Body of pancreas (tissue), 4 donors: ENCODE data around the gene ABCC1. TPM values are rescaled to one million over a fixed set of nuclear protein-coding genes. Genes with fewer than 3 reads are reported as not detected.
"Not testable (repeated sequence)": the region's sequence is repeated elsewhere in the genome, so short reads cannot be mapped to it uniquely, and the experiment has no call there.

Experiments used
- ATAC-seq: fragments of 150-250 bp; one replicate; pipeline ENCODE4 v1.9.1; 2016
- DNase-seq, 4 donors: peaks; one replicate each; pipeline ENCODE4 v3.0.0-alpha.2; 2019
- H3K27ac ChIP-seq, 4 donors: fragments of 200-600 bp; sonication (generic); 1 replicate in 3 of 4; 2 replicates in 1 of 4; pipeline versions ENCODE4 v1.5.1 to v1.6.1; 2016 to 2019; ENCODE audit warnings: mild to moderate bottlenecking in 1 of 4, mixed read lengths in 1 of 4, moderate library complexity in 1 of 4
- H3K27me3 ChIP-seq, 2 donors: fragments of 200-600 bp; sonication (generic); one replicate each; pipeline ENCODE4 v1.6.0; 2016; ENCODE audit warnings: mild to moderate bottlenecking in 1 of 2
- H3K36me3 ChIP-seq, 2 donors: fragments of 200-600 bp; sonication (generic); replicated peaks in 1 of 2; 2 replicates each; pipeline ENCODE4 v1.5.1; 2016; ENCODE audit warnings: low read depth in 2 of 2; ENCODE audit not compliant: insufficient read depth in 1 of 2
- H3K4me1 ChIP-seq: fragments of 200-600 bp; sonication (generic); one replicate; pipeline ENCODE4 v1.6.0; 2016
- H3K4me3 ChIP-seq, 2 donors: fragments of 200-600 bp; sonication (generic); 1 replicate in 1 of 2; 2 replicates in 1 of 2; pipeline ENCODE4 v1.5.1; 2016 to 2019
- H3K9me3 ChIP-seq, 3 donors: fragments of 200-600 bp; sonication (generic); 1 replicate in 2 of 3; 2 replicates in 1 of 3; pipeline ENCODE4 v1.5.1; 2016
- CTCF ChIP-seq, 7 experiments: fragments of 450-650 bp in 4 of 7; fragments of 200-600 bp in 3 of 7; sonication (generic) in 3 of 7; IDR thresholded peaks; one replicate each; pipeline ENCODE4 v1.5.1; 2016 to 2019; ENCODE audit warnings: antibody characterized with exemption in 7 of 7
- POLR2A ChIP-seq, 3 donors: fragments of 450-650 bp; IDR thresholded peaks; one replicate each; pipeline ENCODE4 v1.6.1; 2016; ENCODE audit warnings: antibody characterized with exemption in 3 of 3, mild to moderate bottlenecking in 2 of 3
- WGBS, 2 donors: methylation state at CpG; one replicate each; pipeline ENCODE4 v1.1.5; 2017; 5-methylcytosine and 5-hydroxymethylcytosine counted together
- intact Hi-C: fragments of 100-400 bp; cut with DNase I; formaldehyde crosslinking; loops from one replicate; pipeline ENCODE4 v1.15.1; 2023
- total RNA-seq, 2 donors: library from RNA; depleted of rRNA; stranded (reverse); fragments of >200 nt; gene quantifications; one replicate each; pipeline ENCODE4 v1.1.0, GENCODE V29; 2016

Gene ABCC1
- total RNA-seq, 2 donors from 2014 or later, result 12.7 to 23.1 TPM

- intact Hi-C loops, result no loop called here
Observed at GRCh38 chr16:15925631-15926030, 23.8 kb upstream of the ABCC1 start.

GRCh38 chr16:15928261-15929104 lies 20.9 kb upstream of the ABCC1 start:
- 93 to 94% methylated on average over 18 of the region's 18 CpGs for WGBS, 2 donors
- Histone ChIP-seq H3K27ac (no peak overlapping the region), H3K4me1 (no peaks in the 10 kb centered on the region), H3K36me3 (no peaks in the 10 kb centered on the region), H3K9me3 (no peaks in the 10 kb centered on the region), H3K27me3 (no peaks in the 10 kb centered on the region), H3K4me3 (no peak overlapping the region)
- intact Hi-C loops, result no loop called here
- no peak for TF ChIP-seq POLR2A (IDR thresholded peaks at IDR 0.05)
- no peak for TF ChIP-seq CTCF (IDR thresholded peaks at IDR 0.05)
- ATAC-seq (no peak), DNase-seq (no peak)

More at GRCh38 chr16:15925631-15926030, 23.8 kb upstream of the ABCC1 start:
- no peaks in the 10 kb centered on the region for H3K36me3 ChIP-seq
- no peaks in the 10 kb centered on the region for H3K9me3 ChIP-seq
- H3K27me3 ChIP-seq, result no peaks in the 10 kb centered on the region
- TF ChIP-seq POLR2A (IDR thresholded peaks at IDR 0.05), result no peak
- TF ChIP-seq CTCF (IDR thresholded peaks at IDR 0.05), result no peak
- H3K4me1 ChIP-seq, result no peaks in the 10 kb centered on the region
- 74 to 82% methylated on average over 9 of the region's 9 CpGs for WGBS, 2 donors
- ATAC-seq (no peak), DNase-seq (no peak)
- H3K4me3 ChIP-seq, result no peak overlapping the region
- H3K27ac ChIP-seq, result no peak overlapping the region

- TF ChIP-seq CTCF (IDR thresholded peaks at IDR 0.05) (no peak), POLR2A (IDR thresholded peaks at IDR 0.05) (no peak)
- H3K27ac ChIP-seq, result no peak overlapping the region
- 76% methylated on average over 6 of the region's 6 CpGs for WGBS, 2 donors
- ATAC-seq (no peak), DNase-seq (no peak)
- H3K4me3 ChIP-seq, result no peak overlapping the region
- H3K27me3 ChIP-seq, result no peaks in the 10 kb centered on the region
- intact Hi-C loops, result no loop called here
- no peaks in the 10 kb centered on the region for H3K4me1 ChIP-seq
- H3K9me3 ChIP-seq, result no peaks in the 10 kb centered on the region
- H3K36me3 ChIP-seq, result no peaks in the 10 kb centered on the region
Observed at GRCh38 chr16:15932939-15933338, 16.5 kb upstream of the ABCC1 start.

- Histone ChIP-seq H3K9me3 (no peaks in the 10 kb centered on the region), H3K4me1 (no peaks in the 10 kb centered on the region), H3K4me3 (no peak overlapping the region), H3K27me3 (no peaks in the 10 kb centered on the region), H3K27ac (no peak overlapping the region), H3K36me3 (no peaks in the 10 kb centered on the region)
- WGBS, 2 donors, result 71 to 81% methylated on average over 4 of the region's 4 CpGs
- no peak for TF ChIP-seq POLR2A (IDR thresholded peaks at IDR 0.05)
- no peak for TF ChIP-seq CTCF (IDR thresholded peaks at IDR 0.05)
- DNase-seq (no peak), ATAC-seq (no peak)
- intact Hi-C loops, result no loop called here
Observed at GRCh38 chr16:15933781-15934180, 15.6 kb upstream of the ABCC1 start.

GRCh38 chr16:15934991-15935390 lies 14.4 kb upstream of the ABCC1 start:
- intact Hi-C loops, result no loop called here
- Histone ChIP-seq H3K27ac (no peak overlapping the region), H3K36me3 (no peaks in the 10 kb centered on the region), H3K4me3 (no peak overlapping the region), H3K4me1 (no peaks in the 10 kb centered on the region), H3K27me3 (no peaks in the 10 kb centered on the region), H3K9me3 (no peaks in the 10 kb centered on the region)
- TF ChIP-seq POLR2A (IDR thresholded peaks at IDR 0.05), result no peak
- TF ChIP-seq CTCF (IDR thresholded peaks at IDR 0.05), result no peak
- ATAC-seq (no peak), DNase-seq (no peak)

GRCh38 chr16:15936809-15937208 lies 12.6 kb upstream of the ABCC1 start:
- H3K9me3 ChIP-seq, DNase-seq, H3K27ac ChIP-seq, H3K36me3 ChIP-seq, ATAC-seq, H3K4me3 ChIP-seq, H3K27me3 ChIP-seq, intact Hi-C loops, H3K4me1 ChIP-seq: not testable (repeated sequence)
- 80 to 95% methylated on average over 6 of the region's 6 CpGs for WGBS, 2 donors
